GM04503 (cell line): ENCODE measurements around the gene NBEA.

Experiments
- DNase-seq: peaks from one replicate; pipeline ENCODE4 v3.0.0-alpha.2; 2012; ENCODE audit warnings: low read depth

The NBEA gene

GRCh38 chr13:35164324-35164932 is 222.4 kb downstream of the NBEA start:
- DNase-seq = no peak

GRCh38 chr13:35165205-35165604 is 223.1 kb downstream of the NBEA start:
- no peak for DNase-seq

GRCh38 chr13:35179494-35179893 is 237.4 kb downstream of the NBEA start:
- peak; percentile 64 for DNase-seq

- no peak for DNase-seq
Observed at GRCh38 chr13:35179920-35180663, 238.0 kb downstream of the NBEA start.

GRCh38 chr13:35190241-35190640 is 248.2 kb downstream of the NBEA start:
- DNase-seq = peak; percentile 34

- no peak for DNase-seq
Observed at GRCh38 chr13:35191883-35192282, 249.8 kb downstream of the NBEA start.

GRCh38 chr13:35198613-35199200 is 256.6 kb downstream of the NBEA start:
- DNase-seq = no peak

GRCh38 chr13:35208587-35208986 is 266.5 kb downstream of the NBEA start:
- DNase-seq = no peak

GRCh38 chr13:35210261-35210660 is 268.2 kb downstream of the NBEA start:
- DNase-seq = no peak

GRCh38 chr13:35211949-35212348 is 269.9 kb downstream of the NBEA start:
- no peak for DNase-seq

- no peak for DNase-seq
Observed at GRCh38 chr13:35213911-35214310, 271.8 kb downstream of the NBEA start.

- no peak for DNase-seq
Observed at GRCh38 chr13:35216131-35216530, 274.1 kb downstream of the NBEA start.

- no peak for DNase-seq
Observed at GRCh38 chr13:35219021-35219420, 277.0 kb downstream of the NBEA start.

GRCh38 chr13:35225159-35225558 is 283.1 kb downstream of the NBEA start:
- no peak for DNase-seq

GRCh38 chr13:35225582-35225981 is 283.5 kb downstream of the NBEA start:
- DNase-seq = no peak

- no peak for DNase-seq
Observed at GRCh38 chr13:35228536-35228935, 286.5 kb downstream of the NBEA start.

GRCh38 chr13:35231426-35231825 is 289.4 kb downstream of the NBEA start:
- DNase-seq = no peak

- no peak for DNase-seq
Observed at GRCh38 chr13:35238274-35238673, 296.2 kb downstream of the NBEA start.

GRCh38 chr13:35252536-35253205 is 310.6 kb downstream of the NBEA start:
- no peak for DNase-seq

- no peak for DNase-seq
Observed at GRCh38 chr13:35255241-35255640, 313.2 kb downstream of the NBEA start.

- DNase-seq = no peak
Observed at GRCh38 chr13:35256459-35257148, 314.5 kb downstream of the NBEA start.

- DNase-seq = no peak
Observed at GRCh38 chr13:35260316-35260715, 318.2 kb downstream of the NBEA start.
